ENCODE data around the gene ZNF616. TPM values are rescaled to one million over a fixed set of nuclear protein-coding genes. Genes with fewer than 3 reads are reported as not detected.

Gene ZNF616
- total and polyA plus RNA-seq, 2 donors (not counting 1 experiment from before 2014, with no cell fraction given): 1.4 to 14.2 TPM

GRCh38 chr19:52155596-52156359 is 16.0 kb upstream of the ZNF616 start:
- no peak for ATAC-seq (ENCODE audit: low read depth)
- Histone ChIP-seq H3K79me2 (ENCODE audit: control insufficient read depth, insufficient read depth, low read length) (no peaks in the 10 kb centered on the region), H3K4me3 (ENCODE audit: control extremely low read depth in 1 of 5, extremely low read depth in 1 of 5, insufficient read depth in 1 of 5, low read depth in 2 of 5, low read length in 4 of 5) (peak overlapping the region in 1 of 5 experiments; percentile 26), H3K27me3 (replicated peaks in 1 of 4; ENCODE audit: control extremely low read depth in 1 of 4, control insufficient read depth in 3 of 4, insufficient read depth in 4 of 4, low read length in 3 of 4) (no peaks in the 10 kb centered on the region), H3K36me3 (replicated peaks in 1 of 2; ENCODE audit: control extremely low read depth in 1 of 2, control insufficient read depth in 1 of 2, extremely low read depth in 1 of 2, insufficient read depth in 2 of 2, low read length in 1 of 2) (peaks cover 18 to 41% of the 10 kb centered on the region in 2 experiments), H3K9ac (ENCODE audit: low read length) (no peak overlapping the region), H4K20me1 (ENCODE audit: control insufficient read depth, insufficient read depth, low read length, poor library complexity, severe bottlenecking) (no peaks in the 10 kb centered on the region), H2AFZ (ENCODE audit: insufficient read depth, low read depth, low read length, poor library complexity, severe bottlenecking) (no peak overlapping the region), H3K4me2 (replicated peaks; ENCODE audit: low read depth, low read length, poor library complexity, severe bottlenecking) (no peak overlapping the region), H3K27ac (ENCODE audit: low read length in 2 of 2) (no peak overlapping the region), H3K9me3 (ENCODE audit: control extremely low read depth in 1 of 3, control insufficient read depth in 2 of 3, insufficient read depth in 1 of 3, low read length in 2 of 3) (peaks cover 33 to 82% (median 47%) of the 10 kb centered on the region in 3 donors), H3K4me1 (ENCODE audit: control insufficient read depth in 2 of 2, insufficient read depth in 2 of 2, low read length in 2 of 2) (no peaks in the 10 kb centered on the region)
- POLR2A ChIA-PET: no interaction called here
- H3K4me1 Mint-ChIP-seq: no peaks in the 10 kb centered on the region
- no peak for DNase-seq
- H3K4me3 Mint-ChIP-seq: no peak overlapping the region
- H3K9me3 Mint-ChIP-seq (ENCODE audit: insufficient read depth): peaks cover 39% of the 10 kb centered on the region
- TF ChIP-seq CTCF (IDR thresholded peaks at IDR 0.05) (no peak), EZH2 (IDR thresholded peaks at IDR 0.05; ENCODE audit: borderline replicate concordance, insufficient read depth, low read depth, low read length, poor library complexity, severe bottlenecking) (no peak)
- CTCF ChIA-PET: no interaction called here
- intact Hi-C loops (cut with micrococcal nuclease): no loop called here
- H3K27me3 Mint-ChIP-seq: no peaks in the 10 kb centered on the region
- 98% methylated on average over 5 of the region's 15 CpGs for WGBS (ENCODE audit: insufficient coverage)
- no peak overlapping the region for H3K27ac Mint-ChIP-seq

GRCh38 chr19:52148256-52148655 is 8.5 kb upstream of the ZNF616 start:
- H3K4me3 ChIP-seq (ENCODE audit: control extremely low read depth in 1 of 5, extremely low read depth in 1 of 5, insufficient read depth in 1 of 5, low read depth in 2 of 5, low read length in 4 of 5): no peak overlapping the region
- H2AFZ ChIP-seq (ENCODE audit: insufficient read depth, low read depth, low read length, poor library complexity, severe bottlenecking): no peak overlapping the region
- H3K4me1 Mint-ChIP-seq: peaks cover 7% of the 10 kb centered on the region
- no peak for DNase-seq
- no peaks in the 10 kb centered on the region for H3K36me3 ChIP-seq (replicated peaks in 1 of 2; ENCODE audit: control extremely low read depth in 1 of 2, control insufficient read depth in 1 of 2, extremely low read depth in 1 of 2, insufficient read depth in 2 of 2, low read length in 1 of 2)
- peaks cover 10% of the 10 kb centered on the region for H3K9me3 Mint-ChIP-seq (ENCODE audit: insufficient read depth)
- POLR2A ChIA-PET: no interaction called here
- no peak for TF ChIP-seq CTCF (IDR thresholded peaks at IDR 0.05)
- no peak for TF ChIP-seq EZH2 (IDR thresholded peaks at IDR 0.05; ENCODE audit: borderline replicate concordance, insufficient read depth, low read depth, low read length, poor library complexity, severe bottlenecking)
- peaks cover 4 to 5% of the 10 kb centered on the region in 2 donors for H3K4me1 ChIP-seq (ENCODE audit: control insufficient read depth in 2 of 2, insufficient read depth in 2 of 2, low read length in 2 of 2)
- H3K27me3 ChIP-seq (replicated peaks in 1 of 4; ENCODE audit: control extremely low read depth in 1 of 4, control insufficient read depth in 3 of 4, insufficient read depth in 4 of 4, low read length in 3 of 4): no peaks in the 10 kb centered on the region
- H3K27ac ChIP-seq (ENCODE audit: low read length in 2 of 2): no peak overlapping the region
- no peaks in the 10 kb centered on the region for H3K79me2 ChIP-seq (ENCODE audit: control insufficient read depth, insufficient read depth, low read length)
- intact Hi-C loops (cut with micrococcal nuclease): no loop called here
- H3K9me3 ChIP-seq (ENCODE audit: control extremely low read depth in 1 of 3, control insufficient read depth in 2 of 3, insufficient read depth in 1 of 3, low read length in 2 of 3): peaks cover 0 to 42% (median 39%) of the 10 kb centered on the region in 3 donors
- no peaks in the 10 kb centered on the region for H3K27me3 Mint-ChIP-seq
- no peak overlapping the region for H3K4me2 ChIP-seq (replicated peaks; ENCODE audit: low read depth, low read length, poor library complexity, severe bottlenecking)
- no peaks in the 10 kb centered on the region for H4K20me1 ChIP-seq (ENCODE audit: control insufficient read depth, insufficient read depth, low read length, poor library complexity, severe bottlenecking)
- H3K9ac ChIP-seq (ENCODE audit: low read length): no peak overlapping the region
- no peak for ATAC-seq (ENCODE audit: low read depth)
- no peak overlapping the region for H3K27ac Mint-ChIP-seq
- CTCF ChIA-PET: no interaction called here
- H3K4me3 Mint-ChIP-seq: no peak overlapping the region

Data from B cell (primary cell).